Nephron (organoid): ENCODE data around the gene C11orf21.

Experiments
- H3K27ac Mint-ChIP-seq, 3 experiments: 2 replicates each; pipeline ENCODE4 v1.8.0; 2020; ENCODE audit warnings: mixed read lengths in 3 of 3, mild to moderate bottlenecking in 2 of 3, moderate library complexity in 1 of 3
- H3K27me3 Mint-ChIP-seq: 2 replicates; pipeline ENCODE4 v1.8.0; 2021; ENCODE audit warnings: low read depth, mild to moderate bottlenecking, moderate library complexity, mixed read lengths
- H3K36me3 Mint-ChIP-seq: 2 replicates; pipeline ENCODE4 v1.8.0; 2020; ENCODE audit warnings: low read depth, mixed read lengths
- H3K4me1 Mint-ChIP-seq: 2 replicates; pipeline ENCODE4 v1.8.0; 2020; ENCODE audit warnings: mixed read lengths
- H3K4me3 Mint-ChIP-seq, 3 experiments: 2 replicates each; pipeline ENCODE4 v1.8.0; 2020; ENCODE audit warnings: mild to moderate bottlenecking in 3 of 3, mixed read lengths in 3 of 3, moderate library complexity in 2 of 3
- H3K9me3 Mint-ChIP-seq: 2 replicates; pipeline ENCODE4 v1.8.0; 2020; ENCODE audit warnings: mixed read lengths
- TF ChIP-seq, protein P1 (sequence below), 3 experiments: fragments of 200-600 bp; sonication (generic); IDR thresholded peaks; one replicate each; pipeline ENCODE4 v1.5.0; 2021; ENCODE audit warnings: antibody characterized with exemption in 3 of 3; ENCODE audit not compliant: unreplicated experiment in 3 of 3

Gene C11orf21

DNA sequence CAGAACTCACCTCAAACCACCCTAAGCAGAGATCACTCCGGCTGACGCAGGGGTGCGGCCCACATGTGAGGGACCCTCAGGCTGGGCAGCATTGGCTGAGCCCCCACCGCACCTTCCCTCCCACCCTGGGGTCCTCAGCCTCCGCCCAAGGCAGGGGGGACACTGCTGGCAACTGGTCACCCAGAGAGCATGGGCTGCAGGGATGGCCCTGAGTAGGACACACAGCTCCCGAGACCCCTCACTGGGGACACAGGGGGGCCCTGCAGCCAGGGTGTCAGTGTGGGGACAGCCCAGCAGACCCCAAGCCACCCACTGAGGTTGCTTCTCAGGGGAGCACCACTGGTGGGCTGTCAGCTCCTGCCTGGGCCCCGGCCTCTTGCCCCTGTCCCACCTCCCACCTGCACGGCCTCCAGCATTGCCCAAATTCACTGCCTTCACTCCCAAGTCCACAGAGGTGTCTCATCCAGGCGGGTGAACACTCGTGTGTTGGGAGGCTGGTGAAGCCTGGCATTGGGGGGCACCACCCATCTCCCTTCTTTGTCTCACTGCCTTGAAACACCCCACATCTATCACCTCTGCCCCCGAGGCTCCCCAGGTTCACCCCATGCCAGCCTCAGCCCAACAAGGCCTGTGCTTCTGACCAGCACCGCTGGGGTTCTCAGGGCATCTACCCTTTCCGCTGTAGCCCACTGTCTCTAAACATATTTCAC lies 4.7 kb downstream of the C11orf21 start:
- Mint-ChIP-seq H3K9me3 (no peaks in the 10 kb centered on the region), H3K36me3 (no peaks in the 10 kb centered on the region), H3K27me3 (peaks cover 16% of the 10 kb centered on the region), H3K4me1 (no peaks in the 10 kb centered on the region), H3K27ac (peak overlapping the region in 1 of 3 experiments; percentile 62), H3K4me3 (no peak overlapping the region)
- TF ChIP-seq, protein P1, sequence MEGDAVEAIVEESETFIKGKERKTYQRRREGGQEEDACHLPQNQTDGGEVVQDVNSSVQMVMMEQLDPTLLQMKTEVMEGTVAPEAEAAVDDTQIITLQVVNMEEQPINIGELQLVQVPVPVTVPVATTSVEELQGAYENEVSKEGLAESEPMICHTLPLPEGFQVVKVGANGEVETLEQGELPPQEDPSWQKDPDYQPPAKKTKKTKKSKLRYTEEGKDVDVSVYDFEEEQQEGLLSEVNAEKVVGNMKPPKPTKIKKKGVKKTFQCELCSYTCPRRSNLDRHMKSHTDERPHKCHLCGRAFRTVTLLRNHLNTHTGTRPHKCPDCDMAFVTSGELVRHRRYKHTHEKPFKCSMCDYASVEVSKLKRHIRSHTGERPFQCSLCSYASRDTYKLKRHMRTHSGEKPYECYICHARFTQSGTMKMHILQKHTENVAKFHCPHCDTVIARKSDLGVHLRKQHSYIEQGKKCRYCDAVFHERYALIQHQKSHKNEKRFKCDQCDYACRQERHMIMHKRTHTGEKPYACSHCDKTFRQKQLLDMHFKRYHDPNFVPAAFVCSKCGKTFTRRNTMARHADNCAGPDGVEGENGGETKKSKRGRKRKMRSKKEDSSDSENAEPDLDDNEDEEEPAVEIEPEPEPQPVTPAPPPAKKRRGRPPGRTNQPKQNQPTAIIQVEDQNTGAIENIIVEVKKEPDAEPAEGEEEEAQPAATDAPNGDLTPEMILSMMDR (IDR thresholded peaks at IDR 0.05; ENCODE audit: unreplicated experiment in 3 of 3): no peak

DNA sequence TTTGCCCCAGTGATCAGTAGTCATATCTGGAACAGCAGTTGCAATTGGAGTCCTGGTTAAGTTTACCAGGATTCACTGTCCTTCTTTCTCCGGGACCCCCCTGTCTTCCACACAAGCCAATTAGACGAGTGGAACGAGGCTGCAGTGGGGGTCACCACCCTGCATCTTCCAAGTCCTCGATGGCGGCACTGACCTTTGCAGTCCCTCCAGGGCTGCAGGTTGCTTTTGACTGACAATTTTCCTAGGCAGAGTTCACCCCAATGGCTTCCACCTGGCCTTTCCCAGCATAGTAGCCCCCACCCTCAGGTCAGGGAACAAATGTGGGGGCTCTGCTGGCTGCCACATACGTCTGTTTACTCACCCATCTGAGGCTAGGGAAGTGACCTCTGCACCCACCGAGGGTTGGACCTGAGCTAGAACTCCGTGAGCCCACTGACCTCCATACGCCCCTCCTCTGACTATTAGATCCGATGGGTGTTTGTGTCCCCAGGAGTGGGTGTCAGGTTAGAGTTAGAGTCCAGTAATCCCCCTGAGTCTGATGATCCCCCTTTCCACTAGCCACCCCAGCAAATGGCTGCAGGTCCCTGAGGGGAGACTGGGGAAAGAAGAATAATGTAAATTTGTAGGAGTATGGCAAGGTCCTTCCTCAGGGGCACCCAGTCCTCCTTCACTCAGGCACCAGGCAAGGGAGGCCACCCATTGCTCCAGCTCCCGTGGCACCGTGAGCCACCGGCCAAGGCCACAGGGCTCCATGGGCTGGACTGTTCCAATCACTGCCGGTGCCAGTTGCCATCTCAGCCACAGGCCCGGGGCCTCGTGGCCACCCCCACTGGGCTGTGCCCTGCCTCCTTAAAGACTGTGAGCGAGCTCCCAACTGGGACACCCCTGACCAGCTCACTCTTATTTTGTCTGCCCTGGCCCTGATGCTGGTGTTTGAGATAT lies 5.5 kb downstream of the C11orf21 start:
- no peaks in the 10 kb centered on the region for H3K9me3 Mint-ChIP-seq
- no peak overlapping the region for H3K27ac Mint-ChIP-seq
- H3K4me3 Mint-ChIP-seq: no peak overlapping the region

DNA sequence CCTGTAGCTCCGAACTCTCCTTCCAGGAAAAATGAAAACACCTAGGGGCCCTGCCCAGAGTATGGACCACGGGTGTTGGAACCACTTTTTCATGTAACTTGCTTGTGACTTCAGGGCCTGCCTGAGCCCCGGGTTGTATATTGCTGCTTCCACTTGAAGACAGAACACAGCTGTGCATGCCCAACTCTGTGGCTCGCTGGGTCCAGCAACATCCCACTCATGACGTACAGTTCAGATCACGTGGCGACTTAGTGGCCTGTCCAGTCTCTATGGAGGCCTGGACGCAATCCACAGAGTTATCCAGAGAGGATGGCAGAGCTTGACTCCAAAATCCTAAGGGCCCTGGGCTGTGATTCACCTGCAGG lies 6.8 kb downstream of the C11orf21 start:
- peaks cover 4% of the 10 kb centered on the region for H3K4me1 Mint-ChIP-seq
- H3K27ac Mint-ChIP-seq: no peak overlapping the region
- H3K27me3 Mint-ChIP-seq: peaks cover 16% of the 10 kb centered on the region
- no peaks in the 10 kb centered on the region for H3K36me3 Mint-ChIP-seq
- no peak overlapping the region for H3K4me3 Mint-ChIP-seq
- TF ChIP-seq, protein P1 (IDR thresholded peaks at IDR 0.05; ENCODE audit: unreplicated experiment in 3 of 3): no peak
- H3K9me3 Mint-ChIP-seq: no peaks in the 10 kb centered on the region

More for the DNA sequence above, 5.5 kb downstream of the C11orf21 start:
- no peaks in the 10 kb centered on the region for H3K4me1 Mint-ChIP-seq
- H3K27me3 Mint-ChIP-seq: peaks cover 16% of the 10 kb centered on the region
- H3K36me3 Mint-ChIP-seq: no peaks in the 10 kb centered on the region
- TF ChIP-seq, protein P1 (IDR thresholded peaks at IDR 0.05; ENCODE audit: unreplicated experiment in 3 of 3): no peak

DNA sequence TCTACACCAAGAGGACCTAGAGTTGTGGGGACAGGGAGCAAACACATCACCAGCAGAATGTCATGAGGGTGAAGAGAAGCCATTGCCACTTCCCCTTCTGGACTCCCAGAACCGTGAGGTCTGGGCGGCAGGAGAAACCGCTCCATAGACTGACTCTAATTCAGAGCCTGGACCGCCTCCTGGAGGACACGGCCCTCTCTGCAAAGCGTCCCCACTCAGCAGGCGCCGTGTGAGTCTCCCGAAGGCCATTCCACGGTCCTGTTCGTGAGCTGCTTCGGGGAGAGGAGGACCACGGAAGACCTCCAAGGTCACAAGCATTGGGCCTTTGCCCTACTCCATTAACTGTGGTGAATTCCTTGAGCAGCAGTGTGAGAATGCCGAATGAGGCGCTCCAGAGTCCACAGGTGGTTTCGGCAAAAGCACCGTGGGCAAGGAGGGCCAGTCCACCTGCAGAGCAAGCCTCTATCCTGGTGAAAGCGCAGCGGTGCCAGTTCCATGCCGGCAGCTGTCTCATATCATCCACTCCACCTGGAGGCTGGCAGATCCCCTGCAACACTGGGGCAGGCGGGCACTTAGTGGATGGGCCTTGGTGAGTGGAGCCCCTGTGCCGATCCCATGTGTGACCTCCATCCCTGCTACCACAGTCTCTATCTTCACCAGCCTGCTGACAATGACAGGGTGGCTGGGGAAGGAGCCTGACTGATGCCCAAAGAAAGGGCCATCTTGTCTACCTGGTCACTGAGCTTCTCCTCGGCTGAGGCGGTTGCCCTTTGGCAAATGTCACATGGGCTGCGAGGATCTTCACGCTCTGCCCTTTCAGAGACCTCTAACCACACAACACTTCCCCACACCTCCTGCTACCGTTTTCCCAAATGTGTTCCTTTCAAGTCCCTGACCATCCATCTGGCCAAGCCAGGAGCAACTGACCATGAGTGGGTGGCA lies 7.5 kb downstream of the C11orf21 start:
- Mint-ChIP-seq H3K27ac (no peak overlapping the region), H3K27me3 (peaks cover 19% of the 10 kb centered on the region), H3K9me3 (no peaks in the 10 kb centered on the region), H3K4me3 (no peak overlapping the region), H3K4me1 (peaks cover 11% of the 10 kb centered on the region), H3K36me3 (no peaks in the 10 kb centered on the region)
- TF ChIP-seq, protein P1 (IDR thresholded peaks at IDR 0.05; ENCODE audit: unreplicated experiment in 3 of 3): no peak

DNA sequence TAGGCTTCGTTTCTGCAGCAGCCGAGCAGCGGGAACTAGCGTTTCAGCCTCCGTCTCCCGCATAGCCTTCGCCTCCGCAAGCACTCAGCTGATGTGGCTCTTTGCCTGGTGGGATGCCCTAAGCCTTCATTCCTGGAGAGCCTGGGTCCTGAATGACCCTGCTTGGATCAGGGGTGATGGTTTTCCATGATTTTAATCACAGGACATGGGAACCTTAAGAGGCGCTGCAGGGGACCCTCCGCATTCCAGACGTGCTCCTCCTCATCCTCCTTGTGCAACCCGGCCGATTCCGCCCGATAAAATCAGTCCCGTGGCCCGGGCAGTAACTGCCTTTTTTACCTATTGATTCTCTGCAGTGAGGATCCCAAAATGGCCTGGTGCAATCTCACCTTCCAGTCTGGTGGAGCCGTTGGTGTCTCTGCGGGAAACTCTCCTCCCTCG lies 8.2 kb downstream of the C11orf21 start:
- H3K4me1 Mint-ChIP-seq: peaks cover 15% of the 10 kb centered on the region
- no peak overlapping the region for H3K27ac Mint-ChIP-seq
- TF ChIP-seq, protein P1 (IDR thresholded peaks at IDR 0.05; ENCODE audit: unreplicated experiment in 3 of 3): no peak
- no peaks in the 10 kb centered on the region for H3K36me3 Mint-ChIP-seq
- no peaks in the 10 kb centered on the region for H3K9me3 Mint-ChIP-seq
- H3K27me3 Mint-ChIP-seq: peaks cover 19% of the 10 kb centered on the region
- H3K4me3 Mint-ChIP-seq: no peak overlapping the region
